ENCODE measurements around the gene GOLGA8F.
"Not testable (repeated sequence)": the region's sequence is repeated elsewhere in the genome, so short reads cannot be mapped to it uniquely, and the experiment has no call there.

- not testable (repeated sequence) for TF ChIP-seq CTCF (conservative IDR thresholded peaks at IDR 0.05 in 1 of 2, IDR thresholded peaks at IDR 0.05 in 1 of 2; ENCODE audit: low read depth in 1 of 2, low read length in 2 of 2); EZH2 (IDR thresholded peaks at IDR 0.05; ENCODE audit: low read length, missing control alignments)
Measured at GRCh38 chr15:28396022-28396421, 17.6 kb downstream of the GOLGA8F start.
